GM13977 (cell line): ENCODE measurements around the gene INAVA.
"Not testable (repeated sequence)": the region's sequence is repeated elsewhere in the genome, so short reads cannot be mapped to it uniquely, and the experiment has no call there.

Source experiments
- DNase-seq: peaks from one replicate; pipeline ENCODE4 v3.0.0; 2012; ENCODE audit warnings: low spot score
- in situ Hi-C: fragments of 300-500 bp; cut with MboI; formaldehyde crosslinking; loops from one replicate; pipeline ENCODE4 v1.12.0; 2022; ENCODE audit warnings: low sequenced_read_pairs, low pct_unique_long_range_greater_than_20kb, mixed read lengths, inconsistent platforms; ENCODE audit not compliant: unreplicated experiment
- TF ChIP-seq, protein P1 (sequence below): IDR thresholded peaks from 2 replicates; pipeline ENCODE4 v1.5.1; 2012; ENCODE audit warnings: mild to moderate bottlenecking, control low read depth; ENCODE audit not compliant: insufficient read depth; ENCODE audit errors: extremely low read depth, missing control alignments

The INAVA gene

DNA sequence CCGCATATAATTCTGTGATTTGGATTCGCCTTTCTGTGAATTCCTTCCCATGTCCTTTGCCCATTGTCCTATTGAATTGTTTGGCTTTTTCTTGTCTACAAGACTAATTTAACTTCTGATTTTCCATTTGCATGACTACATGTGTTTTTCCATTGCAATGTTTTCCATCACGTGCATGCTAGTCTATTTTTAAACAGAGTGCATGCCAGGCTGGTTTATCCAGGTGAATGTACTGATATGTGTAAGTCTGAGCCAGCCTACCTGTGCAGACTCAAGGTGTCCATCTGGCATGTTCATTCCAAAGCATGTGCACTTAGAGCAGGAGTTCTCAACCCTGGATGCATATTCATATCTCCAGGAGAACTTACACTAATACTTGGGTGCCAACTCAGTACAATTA, 59.7 kb downstream of the INAVA start:
- TF ChIP-seq, protein P1, sequence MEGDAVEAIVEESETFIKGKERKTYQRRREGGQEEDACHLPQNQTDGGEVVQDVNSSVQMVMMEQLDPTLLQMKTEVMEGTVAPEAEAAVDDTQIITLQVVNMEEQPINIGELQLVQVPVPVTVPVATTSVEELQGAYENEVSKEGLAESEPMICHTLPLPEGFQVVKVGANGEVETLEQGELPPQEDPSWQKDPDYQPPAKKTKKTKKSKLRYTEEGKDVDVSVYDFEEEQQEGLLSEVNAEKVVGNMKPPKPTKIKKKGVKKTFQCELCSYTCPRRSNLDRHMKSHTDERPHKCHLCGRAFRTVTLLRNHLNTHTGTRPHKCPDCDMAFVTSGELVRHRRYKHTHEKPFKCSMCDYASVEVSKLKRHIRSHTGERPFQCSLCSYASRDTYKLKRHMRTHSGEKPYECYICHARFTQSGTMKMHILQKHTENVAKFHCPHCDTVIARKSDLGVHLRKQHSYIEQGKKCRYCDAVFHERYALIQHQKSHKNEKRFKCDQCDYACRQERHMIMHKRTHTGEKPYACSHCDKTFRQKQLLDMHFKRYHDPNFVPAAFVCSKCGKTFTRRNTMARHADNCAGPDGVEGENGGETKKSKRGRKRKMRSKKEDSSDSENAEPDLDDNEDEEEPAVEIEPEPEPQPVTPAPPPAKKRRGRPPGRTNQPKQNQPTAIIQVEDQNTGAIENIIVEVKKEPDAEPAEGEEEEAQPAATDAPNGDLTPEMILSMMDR = no peak
- in situ Hi-C loops = no loop called here
- DNase-seq = no peak

DNA sequence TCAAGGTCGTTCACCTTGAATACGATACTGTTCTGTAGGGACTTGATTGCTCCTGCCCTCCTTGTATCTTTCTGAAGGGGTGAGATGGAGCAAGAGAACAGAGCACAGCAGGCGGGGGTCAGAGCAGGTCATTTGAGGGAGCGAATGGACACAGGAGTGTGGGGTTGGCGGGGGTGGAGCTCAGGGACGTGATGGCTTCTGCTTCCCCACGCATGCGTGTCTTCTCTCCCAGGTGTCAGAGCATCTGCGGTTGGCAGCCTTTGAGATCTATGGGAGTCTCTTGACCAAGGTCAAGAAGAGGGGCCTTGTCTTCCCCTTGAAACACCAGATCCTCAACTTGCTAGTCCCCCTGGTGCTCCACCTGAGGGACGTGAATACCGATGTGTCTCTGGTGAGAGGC, 63.9 kb downstream of the INAVA start:
- DNase-seq = no peak
- in situ Hi-C loops = no loop called here
- TF ChIP-seq, protein P1 = no peak

DNA sequence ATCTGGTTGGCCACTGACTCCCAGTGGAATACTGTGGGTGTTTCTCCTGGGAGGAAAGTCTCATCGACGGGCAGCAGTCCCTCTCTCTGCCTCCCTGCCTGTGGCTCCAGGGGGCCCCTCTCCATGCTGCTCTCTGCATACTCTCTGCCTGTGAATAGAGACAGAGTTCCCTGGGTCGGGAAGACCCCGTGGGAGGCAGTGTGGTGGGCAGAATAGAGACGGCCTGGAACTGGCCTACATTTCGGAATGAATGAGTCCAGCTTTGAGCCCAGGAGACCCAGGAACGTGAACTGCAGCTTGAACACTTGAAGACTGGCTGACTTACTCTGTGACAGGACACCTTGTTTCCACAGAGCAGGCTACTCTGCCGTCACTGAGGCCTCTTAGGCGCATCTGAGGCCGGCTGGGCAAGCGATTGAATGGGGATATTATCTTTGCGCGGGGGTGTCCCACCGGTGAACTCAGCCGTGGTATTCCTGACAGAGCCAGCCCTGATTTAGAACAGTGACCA, 64.8 kb downstream of the INAVA start:
- in situ Hi-C loops = no loop called here
- no peak for DNase-seq
- TF ChIP-seq, protein P1 = no peak

DNA sequence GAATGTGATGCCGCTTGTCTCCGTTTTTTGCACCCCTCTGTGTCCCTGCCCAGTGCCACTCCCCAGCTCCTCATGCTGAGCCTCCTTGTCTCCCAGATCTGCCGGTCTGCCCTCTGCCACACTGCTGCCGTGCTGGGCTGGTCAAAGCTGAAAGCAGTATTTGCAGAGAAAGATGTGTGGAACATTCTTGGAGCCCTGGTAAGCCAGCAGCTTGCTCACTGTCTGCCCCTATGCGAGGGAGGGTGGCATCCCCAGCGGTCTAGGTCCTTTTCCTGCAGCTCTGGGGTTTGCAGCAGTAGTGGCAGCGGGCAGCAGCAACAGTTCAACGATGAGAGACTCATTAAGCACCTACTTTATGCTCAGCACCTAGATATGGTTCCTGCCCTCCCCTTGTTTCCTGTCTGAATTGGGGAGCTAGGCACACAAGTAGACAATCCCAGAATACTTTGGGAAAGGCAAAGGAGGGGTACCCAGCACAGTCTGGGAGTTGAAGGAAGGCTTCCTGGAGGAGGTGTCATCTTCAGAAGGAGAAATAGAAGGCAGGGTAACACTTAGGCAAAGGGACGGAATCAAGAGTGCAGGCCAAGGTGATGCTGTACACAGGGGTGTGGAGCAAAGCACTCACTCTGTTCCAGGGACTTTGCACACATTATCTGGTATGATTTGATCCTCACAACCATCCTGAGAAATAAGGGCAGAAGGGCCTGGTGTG, 65.7 kb downstream of the INAVA start:
- in situ Hi-C loops = loop anchor here (10.0 kb wide), 1 partner anchor 154 kb away; the partner anchor contains the start of gene CACNA1S
- TF ChIP-seq, protein P1 = no peak
- DNase-seq = no peak

DNA sequence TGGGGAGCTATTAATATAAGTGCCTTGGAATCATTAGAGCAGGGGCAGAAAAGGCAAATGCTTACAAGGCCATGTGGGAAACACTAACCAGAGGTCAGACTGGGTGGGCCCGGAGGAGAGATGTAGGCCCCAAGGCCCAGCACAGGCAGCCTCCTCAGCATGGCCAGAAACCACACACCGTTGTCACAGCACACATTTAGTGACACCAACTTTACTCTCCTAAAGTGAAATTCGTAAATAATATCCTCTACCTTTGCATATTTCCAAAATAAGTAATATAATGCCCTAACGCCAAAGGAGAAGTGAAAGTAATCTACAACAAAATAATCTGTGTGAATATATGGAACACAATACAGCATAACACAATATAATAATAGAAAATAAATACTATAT, 66.2 kb downstream of the INAVA start:
- DNase-seq = no peak
- in situ Hi-C loops = loop anchor here (10.0 kb wide), 1 partner anchor 154 kb away; the partner anchor contains the start of gene CACNA1S
- TF ChIP-seq, protein P1 = no peak

DNA sequence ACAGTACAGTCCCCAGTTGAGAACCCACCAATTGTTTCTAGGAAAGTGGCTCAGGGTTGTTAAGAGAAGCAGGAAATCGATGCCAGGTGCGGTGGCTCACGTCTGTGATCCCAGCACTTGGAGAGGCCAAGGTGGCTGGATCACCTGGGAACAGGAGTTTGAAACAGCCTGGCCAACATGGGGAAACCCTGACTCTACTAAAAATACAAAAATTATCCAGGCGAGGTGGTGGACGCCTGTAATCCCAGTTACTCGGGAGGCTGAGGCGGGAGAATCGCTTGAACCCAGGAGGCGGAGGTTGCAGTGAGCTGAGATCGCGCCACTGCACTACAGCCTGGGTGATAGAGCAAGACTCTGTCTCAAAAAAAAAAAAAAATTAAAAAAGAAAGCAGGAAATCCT, 67.5 kb downstream of the INAVA start:
- in situ Hi-C loops = loop anchor here (10.0 kb wide), 1 partner anchor 153 kb away; the partner anchor contains the start of gene CACNA1S
- DNase-seq = not testable (repeated sequence)

DNA sequence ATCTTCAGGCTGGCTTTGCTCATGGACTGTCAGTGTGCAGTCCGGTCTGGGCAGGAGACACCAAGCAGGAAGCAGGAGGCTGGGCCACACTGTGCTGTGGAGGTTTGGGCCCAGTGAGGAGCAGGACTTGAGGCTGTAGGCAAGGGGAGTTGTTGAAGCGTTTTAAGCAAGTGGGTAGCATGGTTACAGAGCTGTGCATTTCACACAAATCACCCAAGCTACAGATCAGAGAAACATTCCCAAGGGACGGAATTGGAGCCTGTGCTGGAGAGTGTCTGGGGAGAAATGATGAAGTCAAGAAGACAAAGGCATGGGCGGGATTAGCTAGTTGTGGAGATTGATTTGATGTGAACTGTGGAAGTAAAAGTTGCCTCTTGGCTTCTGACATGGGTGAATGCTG, 67.9 kb downstream of the INAVA start:
- in situ Hi-C loops = loop anchor here (10.0 kb wide), 1 partner anchor 152 kb away; the partner anchor contains the start of gene CACNA1S
- no peak for DNase-seq
- TF ChIP-seq, protein P1 = no peak
